Measurements from ENCODE around the gene ZNF511. TPM values are rescaled to one million over a fixed set of nuclear protein-coding genes. Genes with fewer than 3 reads are reported as not detected.

Gene ZNF511
- total and polyA plus RNA-seq, 9 of the 15 experiments (the other 6 are each of a cell fraction or from before 2014, with no cell fraction given), result 0.61 to 69.3 (median 40.1) TPM

DNA sequence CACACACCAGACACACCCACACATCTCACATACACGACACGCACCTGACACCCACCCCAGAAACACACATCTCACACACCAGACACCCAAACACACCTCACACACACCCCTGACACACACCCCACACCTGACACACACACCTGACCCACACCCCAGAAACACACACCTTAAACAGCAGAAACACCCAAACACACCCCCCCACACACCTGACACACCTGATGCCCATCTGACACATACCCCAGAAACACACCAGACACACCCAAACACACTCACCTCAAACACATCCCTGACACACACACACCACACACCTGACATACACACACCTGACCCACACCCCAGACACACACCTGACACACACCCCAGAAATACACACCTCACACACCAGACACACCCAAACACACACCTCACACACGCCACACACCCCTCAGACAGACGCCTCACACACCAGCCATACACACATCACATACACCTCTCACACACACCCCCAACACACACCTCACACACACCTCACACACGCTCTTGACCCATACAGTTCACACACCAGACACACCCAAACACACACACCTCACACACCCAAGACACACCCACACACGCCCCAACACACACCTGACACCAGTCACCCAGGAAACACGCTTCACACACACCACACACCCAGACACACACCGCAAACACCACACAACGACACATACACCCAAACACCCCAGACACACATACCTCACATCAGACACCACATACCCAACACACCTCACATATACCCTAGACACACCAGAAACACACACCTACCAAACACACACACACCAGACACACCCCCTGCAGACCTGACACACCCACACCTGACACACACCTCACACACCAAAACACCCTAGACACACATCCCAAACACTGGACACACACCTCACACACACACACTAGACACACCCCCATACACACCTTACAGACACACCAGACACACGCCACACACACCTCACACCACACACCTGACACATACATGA is 29.7 kb downstream of the ZNF511 start:
- H4K20me1 ChIP-seq (replicated peaks; ENCODE audit: control insufficient read depth, insufficient read depth, low read length), result no peaks in the 10 kb centered on the region
- H3K36me3 ChIP-seq (ENCODE audit: control insufficient read depth, insufficient read depth, low read length), result no peaks in the 10 kb centered on the region
- H3K9me1 ChIP-seq (ENCODE audit: control insufficient read depth, insufficient read depth, low read length), result no peaks in the 10 kb centered on the region
- peaks cover 4 to 6% of the 10 kb centered on the region in 2 experiments; a peak in 2 of 5 replicates for H3K27me3 ChIP-seq (ENCODE audit: control insufficient read depth in 2 of 2, insufficient read depth in 2 of 2, low read length in 2 of 2)
- DNase-seq (ENCODE audit: extremely low read depth in 1 of 4, low spot score in 3 of 4) (no peak), FAIRE-seq (no peak), ATAC-seq (no peak)
- TF ChIP-seq ZBTB1 (CRISPR knock-in tag; IDR thresholded peaks at IDR 0.05; ENCODE audit: borderline replicate concordance, low read depth) (no peak), PHF20 (IDR thresholded peaks at IDR 0.05; ENCODE audit: partially characterized antibody) (peak; percentile 13), ELF4 (CRISPR knock-in tag; IDR thresholded peaks at IDR 0.05) (no peak), ZNF174 (CRISPR knock-in tag; IDR thresholded peaks at IDR 0.05) (no peak), ATF1 (CRISPR knock-in tag; IDR thresholded peaks at IDR 0.05) (no peak), ATF1 (tag; IDR thresholded peaks at IDR 0.05) (no peak)
- TF ChIP-seq, protein P1, sequence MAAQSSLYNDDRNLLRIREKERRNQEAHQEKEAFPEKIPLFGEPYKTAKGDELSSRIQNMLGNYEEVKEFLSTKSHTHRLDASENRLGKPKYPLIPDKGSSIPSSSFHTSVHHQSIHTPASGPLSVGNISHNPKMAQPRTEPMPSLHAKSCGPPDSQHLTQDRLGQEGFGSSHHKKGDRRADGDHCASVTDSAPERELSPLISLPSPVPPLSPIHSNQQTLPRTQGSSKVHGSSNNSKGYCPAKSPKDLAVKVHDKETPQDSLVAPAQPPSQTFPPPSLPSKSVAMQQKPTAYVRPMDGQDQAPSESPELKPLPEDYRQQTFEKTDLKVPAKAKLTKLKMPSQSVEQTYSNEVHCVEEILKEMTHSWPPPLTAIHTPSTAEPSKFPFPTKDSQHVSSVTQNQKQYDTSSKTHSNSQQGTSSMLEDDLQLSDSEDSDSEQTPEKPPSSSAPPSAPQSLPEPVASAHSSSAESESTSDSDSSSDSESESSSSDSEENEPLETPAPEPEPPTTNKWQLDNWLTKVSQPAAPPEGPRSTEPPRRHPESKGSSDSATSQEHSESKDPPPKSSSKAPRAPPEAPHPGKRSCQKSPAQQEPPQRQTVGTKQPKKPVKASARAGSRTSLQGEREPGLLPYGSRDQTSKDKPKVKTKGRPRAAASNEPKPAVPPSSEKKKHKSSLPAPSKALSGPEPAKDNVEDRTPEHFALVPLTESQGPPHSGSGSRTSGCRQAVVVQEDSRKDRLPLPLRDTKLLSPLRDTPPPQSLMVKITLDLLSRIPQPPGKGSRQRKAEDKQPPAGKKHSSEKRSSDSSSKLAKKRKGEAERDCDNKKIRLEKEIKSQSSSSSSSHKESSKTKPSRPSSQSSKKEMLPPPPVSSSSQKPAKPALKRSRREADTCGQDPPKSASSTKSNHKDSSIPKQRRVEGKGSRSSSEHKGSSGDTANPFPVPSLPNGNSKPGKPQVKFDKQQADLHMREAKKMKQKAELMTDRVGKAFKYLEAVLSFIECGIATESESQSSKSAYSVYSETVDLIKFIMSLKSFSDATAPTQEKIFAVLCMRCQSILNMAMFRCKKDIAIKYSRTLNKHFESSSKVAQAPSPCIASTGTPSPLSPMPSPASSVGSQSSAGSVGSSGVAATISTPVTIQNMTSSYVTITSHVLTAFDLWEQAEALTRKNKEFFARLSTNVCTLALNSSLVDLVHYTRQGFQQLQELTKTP (IDR thresholded peaks at IDR 0.05; ENCODE audit: low read depth in 1 of 2, partially characterized antibody in 2 of 2), result no peak
- TF ChIP-seq, protein P2, sequence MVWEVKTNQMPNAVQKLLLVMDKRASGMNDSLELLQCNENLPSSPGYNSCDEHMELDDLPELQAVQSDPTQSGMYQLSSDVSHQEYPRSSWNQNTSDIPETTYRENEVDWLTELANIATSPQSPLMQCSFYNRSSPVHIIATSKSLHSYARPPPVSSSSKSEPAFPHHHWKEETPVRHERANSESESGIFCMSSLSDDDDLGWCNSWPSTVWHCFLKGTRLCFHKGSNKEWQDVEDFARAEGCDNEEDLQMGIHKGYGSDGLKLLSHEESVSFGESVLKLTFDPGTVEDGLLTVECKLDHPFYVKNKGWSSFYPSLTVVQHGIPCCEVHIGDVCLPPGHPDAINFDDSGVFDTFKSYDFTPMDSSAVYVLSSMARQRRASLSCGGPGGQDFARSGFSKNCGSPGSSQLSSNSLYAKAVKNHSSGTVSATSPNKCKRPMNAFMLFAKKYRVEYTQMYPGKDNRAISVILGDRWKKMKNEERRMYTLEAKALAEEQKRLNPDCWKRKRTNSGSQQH (CRISPR knock-in tag; IDR thresholded peaks at IDR 0.05), result no peak
- no peak overlapping the region for H2AFZ ChIP-seq (ENCODE audit: low read depth, low read length)
- BruUV-seq (replicated peaks), result no TSS peak
- intact Hi-C loops (cut with micrococcal nuclease), result no loop called here
- H3K9me3 ChIP-seq (replicated peaks; ENCODE audit: control insufficient read depth, insufficient read depth, low read depth, low read length), result no peaks in the 10 kb centered on the region
- no peak overlapping the region for H3K9ac ChIP-seq (ENCODE audit: insufficient read depth in 1 of 2, low read depth in 2 of 2, low read length in 2 of 2)
- H3K4me3 ChIP-seq, result no peak overlapping the region
- POLR2A ChIA-PET, result no interaction called here
- WGBS (ENCODE audit: insufficient coverage, low coverage, missing lambda C conversion rate), result 34% methylated on average over 8 of the region's 10 CpGs
- in situ Hi-C loops (cut with MboI), result no loop called here
- no peak overlapping the region for H3K27ac ChIP-seq (ENCODE audit: extremely low read depth, low read depth, low read length)
- H3K4me2 ChIP-seq (ENCODE audit: insufficient read depth, low read length), result no peak overlapping the region
- peaks cover 7 to 32% of the 10 kb centered on the region in 2 experiments; a peak in 4 of 5 replicates for H3K4me1 ChIP-seq (replicated peaks in 1 of 2; ENCODE audit: control insufficient read depth in 2 of 2, insufficient read depth in 2 of 2, low read length in 2 of 2)
- H3K79me2 ChIP-seq (ENCODE audit: control insufficient read depth, insufficient read depth, low read length), result no peaks in the 10 kb centered on the region
- CTCF ChIA-PET (ENCODE audit: low intra/inter-chr PET ratio), result no interaction called here

All from K562 (cell line).